Suprapubic skin (tissue), 4 donors: ENCODE data around the gene ABLIM3.

Source experiments
- CTCF ChIP-seq, 2 donors: fragments of 200-600 bp in 1 of 2; fragments of 450-650 bp in 1 of 2; sonication (generic) in 1 of 2; IDR thresholded peaks; one replicate each; pipeline ENCODE4 v1.5.1; 2016 to 2019; ENCODE audit warnings: antibody characterized with exemption in 2 of 2, mild to moderate bottlenecking in 1 of 2, moderate library complexity in 1 of 2
- EP300 ChIP-seq: sonication (generic); formaldehyde crosslinking; IDR thresholded peaks from one replicate; pipeline ENCODE4 v1.6.1; 2017; ENCODE audit warnings: antibody characterized with exemption
- POLR2A ChIP-seq, 2 donors: fragments of 450-650 bp; IDR thresholded peaks; one replicate each; pipeline ENCODE4 v1.6.1; 2017; ENCODE audit warnings: antibody characterized with exemption in 2 of 2, mild to moderate bottlenecking in 2 of 2, moderate library complexity in 2 of 2
- POLR2AphosphoS5 ChIP-seq, 3 donors: sonication (generic); formaldehyde crosslinking; IDR thresholded peaks; one replicate each; pipeline ENCODE4 v1.6.1; 2017; ENCODE audit warnings: antibody characterized with exemption in 3 of 3

GRCh38 chr5:149301744-149302380, 160.6 kb downstream of the ABLIM3 start:
- TF ChIP-seq EP300 = no peak
- TF ChIP-seq CTCF (IDR thresholded peaks at IDR 0.05) = no peak
- TF ChIP-seq POLR2AphosphoS5 (IDR thresholded peaks at IDR 0.05) = no peak
- TF ChIP-seq POLR2A (IDR thresholded peaks at IDR 0.05) = no peak
